HG03135 (cell line): Measurements from ENCODE around the gene DES.

Experiments
- ATAC-seq: cut with Tn5 transposase; IDR thresholded peaks from one replicate; pipeline ENCODE4 v1.9.1; 2021; ENCODE audit warnings: mild to moderate bottlenecking, moderate library complexity; ENCODE audit not compliant: unreplicated experiment

DES gene

GRCh38 chr2:219452361-219453317 lies 34.5 kb downstream of the DES start:
- no peak for ATAC-seq

DNA sequence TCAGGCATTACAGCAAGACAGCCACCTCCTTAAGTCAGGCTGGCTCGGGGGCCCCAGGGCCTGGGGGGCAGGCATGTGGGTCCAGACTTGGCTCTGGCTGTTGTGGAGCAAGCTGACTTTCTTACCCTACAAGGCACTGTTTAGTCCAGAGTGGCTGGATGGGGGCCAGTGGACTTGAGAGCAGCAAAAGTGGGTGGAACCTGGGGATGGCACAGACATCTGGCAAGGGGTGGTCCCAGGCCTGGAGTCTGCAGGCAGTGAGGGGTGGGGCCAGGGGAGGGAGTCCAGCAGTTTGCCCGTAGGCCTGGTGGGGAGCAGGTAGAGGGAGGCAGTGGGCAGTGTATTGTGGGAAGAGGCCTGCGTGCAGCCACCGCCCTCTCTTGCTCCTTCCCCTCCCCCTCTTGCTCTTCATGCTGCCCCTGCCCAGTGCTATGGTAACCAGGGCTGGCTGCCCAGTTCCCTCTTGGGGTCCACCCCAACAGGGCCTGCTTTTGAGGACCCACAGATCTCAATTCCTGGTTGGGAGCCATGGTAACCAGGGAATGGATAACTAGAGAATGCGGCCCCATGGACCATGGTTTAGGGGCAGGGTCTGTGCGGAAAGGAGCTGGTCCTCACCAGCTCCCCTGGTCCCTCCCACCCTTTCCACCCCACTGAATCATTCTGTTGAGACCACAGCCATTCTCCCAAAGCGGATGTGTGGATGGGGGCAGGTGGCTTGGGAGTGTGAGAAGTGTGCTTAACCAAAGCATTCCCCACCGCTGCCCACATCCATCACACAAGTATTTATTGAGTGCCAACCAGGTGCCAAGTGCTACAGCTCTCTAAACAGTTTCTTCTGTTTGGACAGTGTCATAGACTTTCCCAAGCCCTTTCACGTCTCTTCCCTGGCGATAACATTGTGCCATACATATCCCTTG lies 35.8 kb downstream of the DES start:
- ATAC-seq, result no peak

GRCh38 chr2:219455581-219455980 lies 37.4 kb downstream of the DES start:
- no peak for ATAC-seq

DNA sequence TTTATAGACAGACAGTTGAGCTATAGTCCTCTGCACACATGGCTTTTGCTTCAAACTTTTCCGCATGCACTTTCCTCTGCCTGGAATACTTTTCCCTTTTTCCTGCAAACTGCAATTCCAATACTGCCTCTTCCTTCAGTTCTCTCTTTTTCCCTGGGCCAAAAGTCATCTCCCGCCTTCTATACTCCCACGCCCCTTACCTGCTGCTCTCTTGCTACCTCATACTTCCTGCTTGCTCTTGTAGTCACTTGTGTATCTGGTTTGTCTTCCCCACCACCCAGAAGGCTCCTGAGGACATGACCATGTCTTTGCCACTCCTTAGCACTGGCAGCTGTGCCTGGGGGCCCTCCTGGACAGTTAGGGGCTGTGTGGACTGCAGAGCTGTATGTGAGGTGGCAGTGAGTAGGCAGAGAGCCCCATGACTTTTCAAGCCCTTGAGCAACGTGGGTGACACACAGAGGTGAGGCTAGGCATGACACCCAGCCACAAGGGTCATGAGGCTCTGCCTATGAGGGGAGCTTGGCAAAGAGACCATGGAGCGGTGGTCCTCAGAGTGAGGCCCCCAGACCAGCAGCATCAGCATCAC lies 39.7 kb downstream of the DES start:
- no peak for ATAC-seq

DNA sequence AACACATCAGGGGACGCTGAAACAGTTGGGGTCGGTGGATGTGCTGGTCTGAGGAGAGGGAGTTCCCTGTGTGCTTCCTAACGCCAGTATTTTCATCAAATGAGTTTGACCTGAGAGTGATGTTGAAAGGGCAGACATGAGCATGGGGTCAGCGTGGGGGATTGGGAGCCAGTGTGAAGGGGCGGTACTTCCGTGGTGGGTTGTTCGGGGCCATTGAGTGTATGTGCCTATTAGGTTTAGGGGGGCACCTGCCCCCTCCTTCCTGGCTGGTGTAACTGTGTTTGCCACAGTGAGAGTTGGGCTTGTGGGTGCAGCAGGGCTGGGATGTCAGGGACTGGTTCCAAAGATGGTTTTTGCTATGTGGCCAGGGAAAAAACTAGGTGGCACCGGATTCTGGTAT lies 40.8 kb downstream of the DES start:
- no peak for ATAC-seq

DNA sequence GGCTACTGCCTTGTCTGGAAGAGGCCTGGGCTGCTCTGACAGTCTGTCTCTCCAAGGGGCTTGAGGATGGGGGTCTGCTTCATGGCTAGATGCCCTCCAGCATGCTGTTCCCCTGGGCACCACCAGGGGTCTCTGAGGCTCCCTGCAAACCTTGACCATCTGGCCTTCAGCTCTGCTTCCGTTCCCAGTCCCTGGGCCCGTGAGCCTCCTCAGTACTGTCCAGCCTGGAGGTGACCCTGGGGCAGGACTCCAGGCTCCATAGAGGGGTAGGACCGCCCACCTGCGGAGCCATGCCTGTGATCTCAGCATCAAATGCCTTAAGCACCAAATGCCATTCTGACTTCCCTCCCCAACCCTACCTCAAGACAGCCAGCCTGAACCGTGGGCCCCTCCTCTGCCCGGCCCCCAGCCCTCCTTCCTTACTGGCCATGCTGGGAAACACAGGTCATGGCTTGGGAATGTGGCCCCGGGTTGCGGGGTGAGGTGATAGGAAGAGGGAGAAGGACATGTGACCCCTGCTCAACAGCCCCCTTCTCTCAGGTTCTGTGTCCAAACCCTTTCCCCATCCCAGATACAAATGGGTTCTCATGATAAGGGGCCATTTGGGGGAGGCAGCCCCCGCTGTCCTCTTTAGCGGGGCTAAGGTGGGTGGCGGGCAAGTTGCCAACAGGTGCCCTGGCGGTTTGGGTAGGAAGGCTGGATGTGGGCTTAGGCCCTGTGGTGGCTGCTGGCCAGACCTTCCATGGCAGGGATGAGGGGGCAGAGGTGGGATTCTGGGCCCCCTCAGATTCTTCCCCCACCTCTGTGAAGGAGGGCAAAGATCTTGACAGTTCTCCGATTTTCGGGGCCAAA lies 41.5 kb downstream of the DES start:
- ATAC-seq, result no peak

DNA sequence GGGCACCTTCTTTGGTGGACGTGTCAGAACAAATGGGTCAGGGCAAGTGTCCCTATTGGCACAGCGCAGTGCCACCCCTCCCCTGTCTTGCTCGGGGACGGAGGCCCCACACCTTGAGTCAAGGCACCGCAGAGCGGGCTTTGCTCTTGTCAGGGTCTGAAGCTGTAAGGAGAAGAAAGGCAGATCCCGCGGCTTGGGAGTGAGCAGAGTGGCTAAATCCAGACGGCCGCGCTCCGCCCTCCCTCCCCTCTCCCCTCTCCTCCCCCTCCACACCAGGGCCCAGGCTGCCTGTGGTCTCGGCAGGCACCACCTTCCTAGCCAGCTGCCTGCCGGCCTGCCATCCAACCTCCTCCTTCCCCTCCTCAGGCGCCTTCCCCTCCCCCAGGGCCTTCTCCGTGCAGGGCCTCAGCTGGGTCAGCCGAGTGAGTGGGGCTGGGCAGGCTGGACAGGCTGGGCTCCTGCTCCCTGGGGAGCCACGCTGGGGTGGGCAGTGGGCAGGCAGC lies 42.3 kb downstream of the DES start:
- ATAC-seq, result no peak

- no peak for ATAC-seq
Measured at GRCh38 chr2:219461047-219461514, 42.9 kb downstream of the DES start.

DNA sequence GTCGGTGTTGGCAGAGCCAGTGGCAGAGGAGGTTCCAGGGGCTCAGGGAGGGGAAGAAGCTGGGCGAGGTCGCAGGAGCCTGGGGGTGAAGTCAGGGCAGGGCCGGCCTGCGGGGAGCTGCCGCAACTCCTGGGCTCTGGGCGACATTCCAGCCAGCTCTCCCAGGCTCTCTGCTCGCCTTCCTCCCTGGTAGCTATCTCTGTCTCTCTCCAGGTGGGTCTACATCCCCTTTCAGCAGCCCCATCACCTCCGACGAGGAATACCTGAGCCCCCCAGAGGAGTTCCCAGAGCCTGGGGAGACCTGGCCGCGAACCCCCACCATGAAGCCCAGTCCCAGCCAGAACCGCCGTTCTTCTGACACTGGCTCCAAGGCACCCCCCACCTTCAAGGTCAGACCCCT lies 43.5 kb downstream of the DES start:
- ATAC-seq, result no peak

- no peak for ATAC-seq
Measured at GRCh38 chr2:219462349-219462748, 44.2 kb downstream of the DES start.

DNA sequence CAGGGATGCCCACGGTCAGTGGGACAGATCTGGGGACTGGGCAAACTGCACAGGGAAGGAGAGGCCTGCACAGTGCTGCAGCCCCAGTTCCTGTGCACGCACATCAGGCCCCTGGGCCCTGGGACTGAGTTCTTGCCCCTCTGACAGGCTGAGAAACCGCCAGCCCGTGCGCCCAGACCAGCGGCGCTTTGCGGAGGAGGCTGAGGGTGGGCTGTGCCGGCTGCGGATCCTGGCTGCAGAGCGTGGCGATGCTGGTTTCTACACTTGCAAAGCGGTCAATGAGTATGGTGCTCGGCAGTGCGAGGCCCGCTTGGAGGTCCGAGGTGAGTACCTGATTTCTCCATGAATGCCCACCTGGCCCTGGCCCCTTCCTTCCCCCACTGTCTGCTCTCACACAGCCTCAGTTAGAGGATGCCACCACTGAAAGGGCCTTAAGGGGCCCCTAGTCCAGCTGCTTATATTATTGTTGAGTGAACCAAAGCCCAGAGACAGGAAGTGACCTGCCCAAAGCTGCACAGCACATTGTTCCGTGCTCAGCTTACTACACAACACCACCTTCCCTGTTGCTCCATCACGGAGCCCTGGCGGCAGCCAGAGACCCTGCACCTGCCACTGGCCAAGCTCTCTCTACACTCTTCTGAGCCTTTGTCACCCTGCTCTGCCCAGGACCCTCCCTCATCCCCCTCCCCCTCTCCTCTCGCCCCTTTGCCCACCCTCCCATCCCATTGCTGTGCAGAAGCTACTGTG lies 46.3 kb downstream of the DES start:
- no peak for ATAC-seq

DNA sequence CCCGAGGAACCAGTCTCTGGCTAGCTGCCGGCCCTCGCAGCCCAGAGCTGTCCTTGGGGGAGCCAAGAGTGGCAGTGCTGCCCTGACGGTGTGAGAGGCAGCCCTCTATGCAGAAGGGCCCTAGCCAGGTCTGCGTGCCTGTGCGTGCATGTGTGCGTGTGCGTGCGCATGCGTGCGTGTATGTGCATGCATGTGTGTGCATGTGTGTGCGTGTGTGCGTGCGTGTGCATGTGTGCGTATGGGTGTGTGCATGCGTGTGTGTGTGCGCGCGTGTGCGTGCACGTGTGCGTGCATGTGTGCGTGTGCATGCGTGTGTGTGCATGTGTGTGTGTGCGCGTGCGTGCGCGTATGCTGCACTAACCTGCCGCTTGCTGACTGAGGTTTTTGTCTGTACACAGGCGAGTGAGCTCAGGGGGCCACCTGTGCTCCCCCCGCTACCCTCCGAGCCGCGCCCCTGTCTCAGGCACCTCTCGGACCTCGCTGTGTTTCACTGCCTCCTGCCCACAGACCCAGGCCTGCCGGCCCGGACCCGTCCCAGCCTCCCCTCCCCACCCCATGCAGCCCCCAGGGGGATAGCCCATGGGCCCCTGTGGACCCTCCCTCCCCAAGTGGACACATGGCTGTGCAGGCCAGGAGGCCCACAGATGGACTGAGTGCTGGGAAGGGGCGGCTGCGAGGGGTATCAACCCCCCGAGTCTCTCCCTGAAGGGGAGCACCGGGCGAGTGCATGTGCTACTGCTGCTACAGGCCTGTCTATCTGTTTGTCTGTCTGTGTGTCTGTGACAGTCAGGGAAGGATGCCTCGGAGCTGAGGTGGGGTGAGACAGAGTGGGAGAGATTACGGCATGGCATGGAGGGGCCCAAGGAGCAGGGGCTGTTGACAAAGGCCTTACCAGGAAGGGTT lies 47.7 kb downstream of the DES start:
- no peak for ATAC-seq

GRCh38 chr2:219466816-219467735 lies 48.9 kb downstream of the DES start:
- no peak for ATAC-seq

DNA sequence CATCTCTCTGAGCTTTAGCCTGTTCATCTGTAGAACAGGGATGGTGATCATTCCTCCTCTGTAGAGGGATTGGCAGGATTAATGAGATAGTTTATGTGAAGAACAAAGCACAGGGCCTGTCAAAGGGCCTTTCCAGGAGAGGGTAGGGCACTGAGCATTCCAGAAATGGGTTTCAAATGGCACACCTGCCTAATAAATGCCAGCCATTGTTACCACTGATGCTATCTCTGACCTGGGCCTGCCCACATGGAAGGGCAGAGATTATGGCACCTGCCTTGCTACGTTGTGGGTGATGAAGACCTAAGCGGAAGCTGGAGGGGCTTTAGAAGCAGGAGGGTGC lies 49.5 kb downstream of the DES start:
- no peak for ATAC-seq

GRCh38 chr2:219468410-219469185 lies 50.4 kb downstream of the DES start:
- no peak for ATAC-seq

DNA sequence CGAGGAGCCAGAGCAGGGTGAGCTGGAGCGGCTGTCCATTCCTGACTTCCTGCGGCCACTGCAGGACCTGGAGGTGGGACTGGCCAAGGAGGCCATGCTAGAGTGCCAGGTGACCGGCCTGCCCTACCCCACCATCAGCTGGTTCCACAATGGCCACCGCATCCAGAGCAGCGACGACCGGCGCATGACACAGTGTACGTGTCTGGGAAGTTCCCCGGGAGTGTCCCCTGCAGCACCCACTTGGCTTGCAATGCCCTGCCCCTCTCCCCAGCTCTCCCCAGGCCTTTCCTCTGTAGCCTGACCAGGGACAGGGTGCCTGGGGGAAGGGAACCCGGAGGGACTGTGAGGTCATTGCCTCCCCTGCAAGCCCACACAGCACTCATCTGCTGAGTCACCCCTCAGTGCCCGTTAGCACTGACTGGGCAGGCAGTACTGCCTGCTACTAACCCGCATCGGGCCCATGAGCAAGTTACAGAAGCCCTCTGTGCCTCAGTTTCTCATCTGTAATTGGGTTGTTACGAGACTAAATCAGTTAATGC lies 51.1 kb downstream of the DES start:
- no peak for ATAC-seq
